Measurements from ENCODE around the gene AFG3L2.
"Not testable (repeated sequence)": the region's sequence is repeated elsewhere in the genome, so short reads cannot be mapped to it uniquely, and the experiment has no call there.

AFG3L2 gene

GRCh38 chr18:12394428-12394827, 17.4 kb upstream of the AFG3L2 start:
- no peak for DNase-seq

- DNase-seq = no peak
These were observed 17.0 kb upstream of the AFG3L2 start for GRCh38 chr18:12393998-12394397.

GRCh38 chr18:12393510-12393909, 16.5 kb upstream of the AFG3L2 start:
- no peak for DNase-seq

- DNase-seq = peak; percentile 65
These were observed 14.6 kb upstream of the AFG3L2 start for GRCh38 chr18:12391487-12392165.

GRCh38 chr18:12388442-12388841, 11.4 kb upstream of the AFG3L2 start:
- no peak for DNase-seq

- DNase-seq = no peak
These were observed 7.2 kb upstream of the AFG3L2 start for GRCh38 chr18:12384261-12384660.

GRCh38 chr18:12383759-12384158, 6.7 kb upstream of the AFG3L2 start:
- not testable (repeated sequence) for DNase-seq

- DNase-seq = not testable (repeated sequence)
These were observed 5.3 kb upstream of the AFG3L2 start for GRCh38 chr18:12382221-12382814.

GRCh38 chr18:12378198-12378558, 1.2 kb upstream of the AFG3L2 start:
- DNase-seq = not testable (repeated sequence)

- no peak for DNase-seq
These were observed 650 bp upstream of the AFG3L2 start for GRCh38 chr18:12377556-12378197.

GRCh38 chr18:12376034-12376753, 833 bp downstream of the AFG3L2 start:
- DNase-seq = no peak

- DNase-seq = no peak
These were observed 2.6 kb downstream of the AFG3L2 start for GRCh38 chr18:12374401-12374800.

- no peak for DNase-seq
These were observed 3.3 kb downstream of the AFG3L2 start for GRCh38 chr18:12373771-12374116.

GRCh38 chr18:12373116-12373770, 3.8 kb downstream of the AFG3L2 start:
- DNase-seq = no peak

- DNase-seq = no peak
These were observed 4.6 kb downstream of the AFG3L2 start for GRCh38 chr18:12372406-12372805.

- DNase-seq = no peak
These were observed 5.4 kb downstream of the AFG3L2 start for GRCh38 chr18:12371590-12371989.

- DNase-seq = no peak
These were observed 7.8 kb downstream of the AFG3L2 start for GRCh38 chr18:12369211-12369610.

GRCh38 chr18:12366784-12367183, 10.2 kb downstream of the AFG3L2 start:
- no peak for DNase-seq

GRCh38 chr18:12366379-12366778, 10.6 kb downstream of the AFG3L2 start:
- no peak for DNase-seq

GRCh38 chr18:12362473-12363174, 14.4 kb downstream of the AFG3L2 start:
- DNase-seq = no peak

- no peak for DNase-seq
These were observed 15.2 kb downstream of the AFG3L2 start for GRCh38 chr18:12361770-12362378.

GRCh38 chr18:12359515-12359927, 17.5 kb downstream of the AFG3L2 start:
- DNase-seq = no peak
